SK-N-SH (cell line): ENCODE results near the gene CTBP2. TPM values are rescaled to one million over a fixed set of nuclear protein-coding genes. Genes with fewer than 3 reads are reported as not detected.

Experiments
- CTCF ChIA-PET: fragments of 300-600, 350-600 bp; formaldehyde crosslinking; extraction: SDS; loops from one replicate; lab custom pipeline; 2021; lab: Yijun Ruan, JAX
- POLR2A ChIA-PET: fragments of 350-600 bp; sonication (Branson Sonifier 250); formaldehyde crosslinking; extraction: SDS; loops from one replicate; lab custom pipeline; 2020; ENCODE audit warnings: antibody characterized with exemption, inconsistent platforms; lab: Yijun Ruan, JAX
- DNase-seq: peaks from one replicate; pipeline ENCODE4 v3.0.0; 2012
- H2AFZ ChIP-seq: fragments of 200-600 bp; sonication (generic); 2 replicates; pipeline ENCODE4 v1.8.1; 2016; ENCODE audit warnings: antibody characterized with exemption, mild to moderate bottlenecking, low read depth
- H3F3A ChIP-seq: fragments of 200-600 bp; sonication (generic); replicated peaks from 2 replicates; pipeline ENCODE3; 2016; ENCODE audit warnings: antibody characterized with exemption, mild to moderate bottlenecking; ENCODE audit not compliant: insufficient read depth
- H3K27ac ChIP-seq, 2 experiments: fragments of 200-500 bp in 1 of 2; fragments of 200-600 bp in 1 of 2; sonication (Bioruptor generic) in 1 of 2; sonication (generic), shearing (Covaris generic) in 1 of 2; 2 replicates each; pipeline versions ENCODE4 v1.5.1 to v1.6.1; 2014 to 2016; ENCODE audit warnings: low read depth in 2 of 2, inconsistent platforms in 1 of 2, low read length in 1 of 2, mild to moderate bottlenecking in 1 of 2, mixed read lengths in 1 of 2
- H3K27me3 ChIP-seq: fragments of 200-600 bp; sonication (generic), shearing (Covaris generic); 2 replicates; pipeline ENCODE4 v1.6.1; 2016; ENCODE audit warnings: mixed run types; ENCODE audit not compliant: insufficient read depth
- H3K36me3 ChIP-seq, 2 experiments: fragments of 200-500 bp in 1 of 2; fragments of 200-600 bp in 1 of 2; sonication (Bioruptor generic) in 1 of 2; sonication (generic) in 1 of 2; replicated peaks in 1 of 2; 2 replicates each; pipeline versions ENCODE3 to v1.5.1; 2014 to 2016; ENCODE audit warnings: low read length in 1 of 2, mild to moderate bottlenecking in 1 of 2; ENCODE audit not compliant: insufficient read depth in 2 of 2, control insufficient read depth in 1 of 2
- H3K4me1 ChIP-seq, 2 experiments: fragments of 200-500 bp in 1 of 2; fragments of 200-600 bp in 1 of 2; sonication (Bioruptor generic) in 1 of 2; sonication (generic), shearing (Covaris generic) in 1 of 2; 2 replicates each; pipeline versions ENCODE4 v1.5.1 to v1.6.1; 2014 to 2016; ENCODE audit warnings: low read depth in 1 of 2, low read length in 1 of 2, mixed run types in 1 of 2; ENCODE audit not compliant: insufficient read depth in 2 of 2, control insufficient read depth in 1 of 2
- H3K4me2 ChIP-seq: fragments of 200-600 bp; sonication (generic), shearing (Covaris generic); 2 replicates; pipeline ENCODE4 v1.6.1; 2017; ENCODE audit warnings: mixed run types
- H3K4me3 ChIP-seq, 2 experiments: fragments of 200-500 bp in 1 of 2; fragments of 200-600 bp in 1 of 2; sonication (Bioruptor generic) in 1 of 2; sonication (generic), shearing (Covaris generic) in 1 of 2; 2 replicates each; pipeline versions ENCODE4 v1.5.1 to v1.8.1; 2014 to 2016; ENCODE audit warnings: low read depth in 2 of 2, inconsistent platforms in 1 of 2, low read length in 1 of 2, mild to moderate bottlenecking in 1 of 2, mixed read lengths in 1 of 2, moderate library complexity in 1 of 2
- H3K79me2 ChIP-seq: fragments of 200-600 bp; sonication (generic); 2 replicates; pipeline ENCODE4 v1.8.1; 2017; ENCODE audit warnings: mild to moderate bottlenecking; ENCODE audit not compliant: insufficient read depth
- H3K9ac ChIP-seq: fragments of 200-600 bp; sonication (generic); 2 replicates; pipeline ENCODE4 v1.6.1; 2017; ENCODE audit warnings: mixed run types
- H3K9me2 ChIP-seq: fragments of 200-600 bp; sonication (generic); 2 replicates; pipeline ENCODE4 v1.6.1; 2017; ENCODE audit warnings: mixed run types
- H3K9me3 ChIP-seq: fragments of 200-600 bp; sonication (generic); 2 replicates; pipeline ENCODE4 v1.6.1; 2017; ENCODE audit warnings: mixed run types, mild to moderate bottlenecking, moderate library complexity
- H4K20me1 ChIP-seq: fragments of 200-600 bp; sonication (generic); 2 replicates; pipeline ENCODE4 v1.6.1; 2017; ENCODE audit warnings: mild to moderate bottlenecking, mixed run types; ENCODE audit not compliant: insufficient read depth
- EZH2phosphoT487 ChIP-seq: fragments of 200-600 bp; sonication (generic); IDR thresholded peaks from 2 replicates; pipeline ENCODE4 v1.6.1; 2017; ENCODE audit warnings: low read depth, mixed run types, mild to moderate bottlenecking, antibody characterized with exemption, moderate library complexity, borderline replicate concordance
- FOSL2 ChIP-seq: IDR thresholded peaks from 2 replicates; pipeline ENCODE4 v1.4.0; 2012; ENCODE audit warnings: low read depth, mild to moderate bottlenecking, moderate library complexity, borderline replicate concordance
- FOXJ3 ChIP-seq: sonication (generic); formaldehyde crosslinking; IDR thresholded peaks from 2 replicates; pipeline ENCODE4 v1.5.1; 2020; ENCODE audit warnings: mild to moderate bottlenecking, missing genetic modification reagents
- JUND ChIP-seq: IDR thresholded peaks from 2 replicates; pipeline ENCODE4 v1.4.0; 2012
- MEF2A ChIP-seq: IDR thresholded peaks from 2 replicates; pipeline ENCODE4 v1.4.0; 2012; ENCODE audit warnings: low read depth, borderline replicate concordance
- NFIC ChIP-seq: IDR thresholded peaks from 2 replicates; pipeline ENCODE4 v1.4.0; 2012; ENCODE audit warnings: borderline replicate concordance
- POLR2AphosphoS5 ChIP-seq: IDR thresholded peaks from 2 replicates; pipeline ENCODE4 v1.6.1; 2012; ENCODE audit warnings: low read depth, low read length
- RFX5 ChIP-seq: IDR thresholded peaks from 2 replicates; pipeline ENCODE4 v1.6.1; 2012; ENCODE audit warnings: mild to moderate bottlenecking, improper control_type of control experiment, low read length
- RXRA ChIP-seq: IDR thresholded peaks from 2 replicates; pipeline ENCODE4 v1.4.0; 2012; ENCODE audit warnings: low read depth, mild to moderate bottlenecking, borderline replicate concordance
- TAF1 ChIP-seq: IDR thresholded peaks from 2 replicates; pipeline ENCODE4 v1.6.1; 2012; ENCODE audit warnings: low read depth, mild to moderate bottlenecking, low read length, moderate library complexity, borderline replicate concordance
- WGBS: methylation state at CpG from one replicate; pipeline ENCODE4 v1.1.6; 2017; ENCODE audit warnings: low lambda C conversion rate; 5-methylcytosine and 5-hydroxymethylcytosine counted together
- polyA plus RNA-seq, 3 experiments: library from polyadenylated mRNA; depleted of rRNA; stranded (reverse); fragments of >200 nt; gene quantifications; 2 replicates each; pipeline ENCODE4 v1.2.3, GENCODE V29; 2012
- TF ChIP-seq, protein P1 (sequence below): IDR thresholded peaks from 2 replicates; pipeline ENCODE4; 2012
- TF ChIP-seq, protein P2 (sequence below): fragments of 150-350 bp; IDR thresholded peaks from 2 replicates; pipeline ENCODE4 v1.6.1; 2016; ENCODE audit warnings: mild to moderate bottlenecking, low read depth, low read length
- TF ChIP-seq, protein P3 (sequence below): IDR thresholded peaks from 2 replicates; pipeline ENCODE4 v1.4.0; 2012; ENCODE audit warnings: low read depth, borderline replicate concordance

Gene CTBP2
- polyA plus RNA-seq, 1 of the 3 experiments (the other 2 are of a cell fraction) = 69.7 TPM

DNA sequence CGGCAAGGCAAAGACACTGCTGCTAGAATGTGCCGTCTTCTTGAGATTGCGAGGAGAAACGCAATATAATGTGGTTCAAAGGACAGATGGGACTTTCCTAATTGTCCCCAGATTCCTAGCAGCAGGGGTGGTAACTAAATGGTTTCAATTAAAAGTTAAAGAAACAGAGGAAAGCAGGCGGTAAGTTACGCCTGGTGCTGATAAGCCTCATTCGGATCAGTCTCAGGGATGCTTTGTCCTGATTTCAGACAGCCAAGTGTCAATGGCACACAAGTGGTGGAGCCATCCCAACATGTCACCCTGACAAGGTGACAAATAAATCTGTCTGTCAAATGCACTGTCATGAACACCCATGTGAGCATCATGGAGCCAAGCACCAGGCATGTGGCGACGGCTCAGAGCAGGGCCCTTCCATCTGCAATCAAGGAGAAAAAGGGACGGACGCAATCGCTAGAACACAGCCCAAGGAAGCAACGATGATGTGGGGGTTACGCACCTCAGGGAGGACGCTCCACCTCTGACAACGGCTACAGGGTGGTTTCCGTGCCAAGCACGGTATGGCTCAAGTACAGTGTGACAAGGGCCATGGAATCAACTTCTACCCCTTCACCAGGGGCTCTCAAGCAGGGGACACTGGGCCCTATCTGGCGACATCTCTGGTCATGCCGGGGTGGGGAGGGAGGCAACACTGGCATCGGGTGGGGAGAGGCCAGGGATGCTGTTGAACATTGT is 66.2 kb downstream of the CTBP2 start:
- no peak overlapping the region for H2AFZ ChIP-seq
- H3K9me2 ChIP-seq = no peaks in the 10 kb centered on the region
- peaks cover 96% of the 10 kb centered on the region for H3K79me2 ChIP-seq
- H3F3A ChIP-seq = peaks cover 3% of the 10 kb centered on the region
- H3K9ac ChIP-seq = no peak overlapping the region
- no peak overlapping the region for H3K4me2 ChIP-seq
- no peak overlapping the region for H3K4me3 ChIP-seq
- ChIA-PET POLR2A (no interaction called here), CTCF (interaction anchor here (1.3 kb wide), 1 partner anchor 11 kb away, joined by 3 read pairs; no protein-coding TSS in a partner anchor)
- WGBS = 90% methylated on average over 20 of the region's 21 CpGs
- no peaks in the 10 kb centered on the region for H3K9me3 ChIP-seq
- H3K36me3 ChIP-seq = no peaks in the 10 kb centered on the region
- H3K4me1 ChIP-seq = peaks cover 21 to 39% of the 10 kb centered on the region in 2 experiments; a peak in 2 of 4 replicates
- no peak for TF ChIP-seq MEF2A
- TF ChIP-seq TAF1 = no peak
- no peak for TF ChIP-seq JUND
- no peak for TF ChIP-seq FOSL2
- TF ChIP-seq NFIC = no peak
- TF ChIP-seq, protein P1, sequence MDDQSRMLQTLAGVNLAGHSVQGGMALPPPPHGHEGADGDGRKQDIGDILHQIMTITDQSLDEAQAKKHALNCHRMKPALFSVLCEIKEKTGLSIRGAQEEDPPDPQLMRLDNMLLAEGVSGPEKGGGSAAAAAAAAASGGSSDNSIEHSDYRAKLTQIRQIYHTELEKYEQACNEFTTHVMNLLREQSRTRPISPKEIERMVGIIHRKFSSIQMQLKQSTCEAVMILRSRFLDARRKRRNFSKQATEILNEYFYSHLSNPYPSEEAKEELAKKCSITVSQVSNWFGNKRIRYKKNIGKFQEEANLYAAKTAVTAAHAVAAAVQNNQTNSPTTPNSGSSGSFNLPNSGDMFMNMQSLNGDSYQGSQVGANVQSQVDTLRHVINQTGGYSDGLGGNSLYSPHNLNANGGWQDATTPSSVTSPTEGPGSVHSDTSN = no peak
- TF ChIP-seq, protein P2, sequence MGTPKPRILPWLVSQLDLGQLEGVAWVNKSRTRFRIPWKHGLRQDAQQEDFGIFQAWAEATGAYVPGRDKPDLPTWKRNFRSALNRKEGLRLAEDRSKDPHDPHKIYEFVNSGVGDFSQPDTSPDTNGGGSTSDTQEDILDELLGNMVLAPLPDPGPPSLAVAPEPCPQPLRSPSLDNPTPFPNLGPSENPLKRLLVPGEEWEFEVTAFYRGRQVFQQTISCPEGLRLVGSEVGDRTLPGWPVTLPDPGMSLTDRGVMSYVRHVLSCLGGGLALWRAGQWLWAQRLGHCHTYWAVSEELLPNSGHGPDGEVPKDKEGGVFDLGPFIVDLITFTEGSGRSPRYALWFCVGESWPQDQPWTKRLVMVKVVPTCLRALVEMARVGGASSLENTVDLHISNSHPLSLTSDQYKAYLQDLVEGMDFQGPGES = no peak
- TF ChIP-seq, protein P3, sequence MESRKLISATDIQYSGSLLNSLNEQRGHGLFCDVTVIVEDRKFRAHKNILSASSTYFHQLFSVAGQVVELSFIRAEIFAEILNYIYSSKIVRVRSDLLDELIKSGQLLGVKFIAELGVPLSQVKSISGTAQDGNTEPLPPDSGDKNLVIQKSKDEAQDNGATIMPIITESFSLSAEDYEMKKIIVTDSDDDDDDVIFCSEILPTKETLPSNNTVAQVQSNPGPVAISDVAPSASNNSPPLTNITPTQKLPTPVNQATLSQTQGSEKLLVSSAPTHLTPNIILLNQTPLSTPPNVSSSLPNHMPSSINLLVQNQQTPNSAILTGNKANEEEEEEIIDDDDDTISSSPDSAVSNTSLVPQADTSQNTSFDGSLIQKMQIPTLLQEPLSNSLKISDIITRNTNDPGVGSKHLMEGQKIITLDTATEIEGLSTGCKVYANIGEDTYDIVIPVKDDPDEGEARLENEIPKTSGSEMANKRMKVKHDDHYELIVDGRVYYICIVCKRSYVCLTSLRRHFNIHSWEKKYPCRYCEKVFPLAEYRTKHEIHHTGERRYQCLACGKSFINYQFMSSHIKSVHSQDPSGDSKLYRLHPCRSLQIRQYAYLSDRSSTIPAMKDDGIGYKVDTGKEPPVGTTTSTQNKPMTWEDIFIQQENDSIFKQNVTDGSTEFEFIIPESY = no peak
- TF ChIP-seq FOXJ3 (CRISPR knock-in tag) = no peak
- TF ChIP-seq RFX5 = no peak
- no peak for TF ChIP-seq RXRA
- no peak for TF ChIP-seq POLR2AphosphoS5
- TF ChIP-seq EZH2phosphoT487 = no peak
- no peaks in the 10 kb centered on the region for H3K27me3 ChIP-seq
- H3K27ac ChIP-seq = no peak overlapping the region; a peak in 1 of 4 replicates
- no peak for DNase-seq
- H4K20me1 ChIP-seq = peaks cover 94% of the 10 kb centered on the region
